Fibroblast of lung (primary cell): Measurements from ENCODE around the gene DYRK1A. TPM values are rescaled to one million over a fixed set of nuclear protein-coding genes. Genes with fewer than 3 reads are reported as not detected.
A peak's percentile ranks its signal among the peaks of the same experiment; 100 is the strongest.

Experiments
- DNase-seq, 2 donors: peaks; one replicate each; pipeline versions ENCODE4 v3.0.0 to v3.0.0-alpha.2; 2010; ENCODE audit warnings: low read depth in 2 of 2
- H2AFZ ChIP-seq: 2 replicates; pipeline ENCODE4 v1.5.1; 2012; ENCODE audit warnings: low read length, control low read depth, inconsistent platforms
- H3K27ac ChIP-seq: 2 replicates; pipeline ENCODE4 v1.5.1; 2011; ENCODE audit warnings: low read length, control low read depth; ENCODE audit not compliant: insufficient read depth
- H3K27me3 ChIP-seq: 2 replicates; pipeline ENCODE4 v1.5.1; 2011; ENCODE audit warnings: mild to moderate bottlenecking, low read length; ENCODE audit not compliant: control insufficient read depth, insufficient read depth
- H3K36me3 ChIP-seq: 2 replicates; pipeline ENCODE4 v1.5.1; 2011; ENCODE audit warnings: low read length; ENCODE audit not compliant: control insufficient read depth, insufficient read depth
- H3K4me1 ChIP-seq: 2 replicates; pipeline ENCODE4 v1.5.1; 2011; ENCODE audit warnings: low read length; ENCODE audit not compliant: control insufficient read depth, insufficient read depth; ENCODE audit errors: extremely low read depth
- H3K4me2 ChIP-seq: 2 replicates; pipeline ENCODE4 v1.5.1; 2011; ENCODE audit warnings: low read length, control low read depth; ENCODE audit not compliant: insufficient read depth; ENCODE audit errors: extremely low read depth
- H3K4me3 ChIP-seq, 4 experiments: fragments of 200-600 bp in 1 of 4; sonication (generic) in 1 of 4; replicated peaks in 1 of 4; 2 replicates each; pipeline ENCODE4 v1.5.1; 2011 to 2016; ENCODE audit warnings: low read length in 4 of 4, low read depth in 3 of 4, mild to moderate bottlenecking in 3 of 4, control low read depth in 2 of 4, inconsistent platforms in 1 of 4, mixed read lengths in 1 of 4; ENCODE audit not compliant: insufficient read depth in 1 of 4; ENCODE audit errors: control extremely low read depth in 1 of 4
- H3K79me2 ChIP-seq: 2 replicates; pipeline ENCODE4 v1.5.1; 2012; ENCODE audit warnings: mild to moderate bottlenecking, low read length, inconsistent platforms; ENCODE audit not compliant: control insufficient read depth, insufficient read depth
- H3K9ac ChIP-seq: 2 replicates; pipeline ENCODE4 v1.5.1; 2011; ENCODE audit warnings: mild to moderate bottlenecking, low read length, control low read depth; ENCODE audit not compliant: insufficient read depth
- H3K9me3 ChIP-seq: 2 replicates; pipeline ENCODE4 v1.5.1; 2012; ENCODE audit warnings: low read depth, low read length; ENCODE audit not compliant: control insufficient read depth, insufficient read depth
- H4K20me1 ChIP-seq: 2 replicates; pipeline ENCODE4 v1.5.1; 2011; ENCODE audit warnings: low read length; ENCODE audit not compliant: control insufficient read depth, insufficient read depth; ENCODE audit errors: extremely low read depth
- EZH2 ChIP-seq: IDR thresholded peaks from 2 replicates; pipeline ENCODE4 v1.5.1; 2012; ENCODE audit warnings: low read length, control low read depth, mild to moderate bottlenecking; ENCODE audit errors: missing control alignments
- polyA plus RNA-seq, 2 donors: library from polyadenylated mRNA; depleted of rRNA in 1 of 2; stranded (reverse) in 1 of 2; unstranded in 1 of 2; fragments of >200 nt; gene quantifications; 2 replicates each; pipeline ENCODE4 v1.2.1, GENCODE V29; 2011 to 2012; ENCODE audit warnings: missing spikeins in 1 of 2
- total RNA-seq: library from RNA; depleted of rRNA; stranded (reverse); fragments of >200 nt; gene quantifications from 2 replicates; pipeline ENCODE4 v1.2.1, GENCODE V29; 2014
- TF ChIP-seq, protein P1 (sequence below), 2 donors: IDR thresholded peaks in 1 of 2; conservative IDR thresholded peaks in 1 of 2; 1 replicate in 1 of 2; 2 replicates in 1 of 2; pipeline ENCODE4 v1.5.1; 2011 to 2012; ENCODE audit warnings: low read length in 2 of 2, control low read depth in 1 of 2, inconsistent platforms in 1 of 2, low read depth in 1 of 2, mild to moderate bottlenecking in 1 of 2

Gene DYRK1A
- total and polyA plus RNA-seq, 2 donors (not counting 1 experiment from before 2014, with no cell fraction given), result 45.9 to 64.1 TPM

DNA sequence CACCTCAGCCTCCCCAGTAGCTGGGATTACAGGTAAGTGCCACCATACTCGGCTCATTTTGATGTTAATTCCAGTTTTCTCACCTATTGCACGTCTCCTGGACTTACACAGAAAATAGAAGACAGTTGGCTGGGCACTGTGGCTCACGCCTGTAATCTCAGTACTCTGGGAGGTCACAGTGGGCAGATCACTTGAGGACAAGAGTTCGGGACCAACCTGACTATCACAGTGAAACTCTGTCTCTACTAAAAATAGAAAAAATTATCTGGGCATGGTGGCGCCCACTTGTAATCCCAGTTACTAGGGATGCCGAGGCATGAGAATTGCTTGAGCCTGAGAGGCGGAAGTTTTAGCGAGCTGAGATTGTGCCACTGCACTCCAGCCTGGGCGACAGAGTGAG, 44.1 kb downstream of the DYRK1A start:
- Histone ChIP-seq H3K9me3 (no peaks in the 10 kb centered on the region), H3K36me3 (no peaks in the 10 kb centered on the region), H3K27ac (no peak overlapping the region), H3K4me2 (no peak overlapping the region), H3K4me3 (no peak overlapping the region), H4K20me1 (no peaks in the 10 kb centered on the region), H2AFZ (no peak overlapping the region), H3K4me1 (peaks cover 26% of the 10 kb centered on the region), H3K27me3 (no peaks in the 10 kb centered on the region), H3K79me2 (peaks cover 92% of the 10 kb centered on the region), H3K9ac (no peak overlapping the region)
- no peak for TF ChIP-seq EZH2
- TF ChIP-seq, protein P1, sequence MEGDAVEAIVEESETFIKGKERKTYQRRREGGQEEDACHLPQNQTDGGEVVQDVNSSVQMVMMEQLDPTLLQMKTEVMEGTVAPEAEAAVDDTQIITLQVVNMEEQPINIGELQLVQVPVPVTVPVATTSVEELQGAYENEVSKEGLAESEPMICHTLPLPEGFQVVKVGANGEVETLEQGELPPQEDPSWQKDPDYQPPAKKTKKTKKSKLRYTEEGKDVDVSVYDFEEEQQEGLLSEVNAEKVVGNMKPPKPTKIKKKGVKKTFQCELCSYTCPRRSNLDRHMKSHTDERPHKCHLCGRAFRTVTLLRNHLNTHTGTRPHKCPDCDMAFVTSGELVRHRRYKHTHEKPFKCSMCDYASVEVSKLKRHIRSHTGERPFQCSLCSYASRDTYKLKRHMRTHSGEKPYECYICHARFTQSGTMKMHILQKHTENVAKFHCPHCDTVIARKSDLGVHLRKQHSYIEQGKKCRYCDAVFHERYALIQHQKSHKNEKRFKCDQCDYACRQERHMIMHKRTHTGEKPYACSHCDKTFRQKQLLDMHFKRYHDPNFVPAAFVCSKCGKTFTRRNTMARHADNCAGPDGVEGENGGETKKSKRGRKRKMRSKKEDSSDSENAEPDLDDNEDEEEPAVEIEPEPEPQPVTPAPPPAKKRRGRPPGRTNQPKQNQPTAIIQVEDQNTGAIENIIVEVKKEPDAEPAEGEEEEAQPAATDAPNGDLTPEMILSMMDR (conservative IDR thresholded peaks at IDR 0.05 in 1 of 2, IDR thresholded peaks at IDR 0.05 in 1 of 2; ENCODE audit: low read depth in 1 of 2, low read length in 2 of 2), result no peak
- DNase-seq, result no peak

DNA sequence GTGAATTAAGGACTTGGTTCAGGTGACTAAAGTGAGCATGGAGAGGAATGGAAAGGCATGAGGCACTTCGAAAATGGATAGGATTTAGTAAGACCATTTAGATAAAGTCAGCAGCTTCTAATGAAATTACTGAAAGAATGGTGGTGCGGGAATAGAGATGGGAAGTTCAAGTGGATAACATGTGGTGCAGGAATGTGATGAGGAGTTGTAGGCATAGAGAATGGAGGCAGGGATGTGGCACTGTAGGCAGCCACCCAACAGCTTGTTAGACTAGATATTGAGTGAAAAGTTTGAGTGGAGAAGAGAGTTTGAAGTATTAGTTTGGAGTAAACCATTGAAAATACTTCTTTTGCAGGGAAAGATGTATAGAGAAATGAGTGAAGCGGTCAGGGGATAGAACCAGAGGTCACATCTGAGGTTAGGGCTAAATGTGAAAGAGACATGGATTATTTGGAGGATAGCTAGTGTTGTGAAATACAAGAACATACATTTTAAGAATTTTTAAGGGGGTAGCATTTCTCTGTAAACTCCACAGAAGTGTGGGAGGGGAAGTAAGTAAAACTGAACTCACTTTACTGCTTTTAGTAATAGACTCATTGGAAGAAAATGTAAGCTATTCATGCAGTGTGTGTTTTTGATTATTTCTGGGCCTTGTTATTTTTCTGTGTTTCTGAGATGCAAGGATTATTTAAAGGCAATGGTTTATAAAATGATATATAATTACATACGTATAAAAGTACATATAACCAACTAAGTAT, 46.2 kb downstream of the DYRK1A start:
- H3K4me2 ChIP-seq, result peak overlapping the region; percentile 64
- TF ChIP-seq, protein P1 (conservative IDR thresholded peaks at IDR 0.05 in 1 of 2, IDR thresholded peaks at IDR 0.05 in 1 of 2; ENCODE audit: low read depth in 1 of 2, low read length in 2 of 2), result no peak
- no peak for TF ChIP-seq EZH2
- peaks cover 22% of the 10 kb centered on the region for H3K4me1 ChIP-seq
- no peaks in the 10 kb centered on the region for H3K9me3 ChIP-seq
- H3K27ac ChIP-seq, result peak overlapping the region; percentile 70
- no peaks in the 10 kb centered on the region for H3K36me3 ChIP-seq
- no peak overlapping the region for H2AFZ ChIP-seq
- DNase-seq, result peak; percentile 58 to 66
- H4K20me1 ChIP-seq, result no peaks in the 10 kb centered on the region
- H3K79me2 ChIP-seq, result peaks cover 91% of the 10 kb centered on the region
- no peak overlapping the region for H3K9ac ChIP-seq
- no peak overlapping the region for H3K4me3 ChIP-seq
- no peaks in the 10 kb centered on the region for H3K27me3 ChIP-seq

DNA sequence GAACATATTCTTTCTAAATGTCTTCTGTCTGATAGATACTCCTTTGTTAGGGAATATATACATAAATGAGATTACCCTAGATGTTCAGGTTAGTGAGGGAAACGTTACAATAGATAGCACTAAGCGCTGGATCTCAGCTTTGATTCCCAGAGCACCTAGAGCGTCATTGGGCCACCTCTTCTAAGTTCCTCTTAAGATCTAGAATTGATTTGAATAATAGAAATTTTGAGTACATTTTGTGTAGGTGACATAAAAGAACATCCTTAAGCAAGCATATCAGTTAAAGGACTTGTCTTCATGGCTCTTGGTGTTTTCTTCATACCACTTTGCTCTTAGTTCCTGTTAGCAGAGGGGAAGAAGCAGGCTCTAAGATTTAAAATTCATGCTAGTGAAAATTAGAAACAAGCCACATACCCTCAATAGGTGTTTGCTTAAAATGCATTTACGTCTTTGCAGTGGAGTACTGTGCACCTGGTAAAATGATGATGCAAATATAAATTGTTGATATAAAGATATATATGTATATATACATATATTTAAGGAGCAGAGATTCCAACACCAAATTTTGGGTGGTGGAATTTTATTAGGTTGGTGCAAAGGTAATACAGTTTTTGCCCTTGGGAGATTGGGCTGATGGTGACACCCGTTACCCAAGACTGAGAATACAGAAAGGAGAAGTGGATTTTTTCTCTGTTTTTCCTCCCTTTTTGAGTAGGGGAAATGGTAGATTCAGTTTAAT, 47.1 kb downstream of the DYRK1A start:
- Histone ChIP-seq H3K9ac (no peak overlapping the region), H3K9me3 (no peaks in the 10 kb centered on the region), H3K36me3 (no peaks in the 10 kb centered on the region), H3K4me2 (peak overlapping the region; percentile 29), H4K20me1 (no peaks in the 10 kb centered on the region), H3K4me3 (no peak overlapping the region), H3K27ac (peak overlapping the region; percentile 58), H3K27me3 (no peaks in the 10 kb centered on the region), H3K4me1 (peaks cover 22% of the 10 kb centered on the region), H2AFZ (no peak overlapping the region), H3K79me2 (peaks cover 91% of the 10 kb centered on the region)
- no peak for TF ChIP-seq EZH2
- TF ChIP-seq, protein P1 (conservative IDR thresholded peaks at IDR 0.05 in 1 of 2, IDR thresholded peaks at IDR 0.05 in 1 of 2; ENCODE audit: low read depth in 1 of 2, low read length in 2 of 2), result no peak
- DNase-seq, result no peak
